HepG2 (cell line): Measurements from ENCODE around the gene GADD45GIP1. TPM values are rescaled to one million over a fixed set of nuclear protein-coding genes. Genes with fewer than 3 reads are reported as not detected.

Experiments used
- CBFB ChIP-seq: sonication (generic); formaldehyde crosslinking; IDR thresholded peaks from 2 replicates; pipeline ENCODE4 v1.4.0; 2020; ENCODE audit warnings: missing genetic modification reagents
- GABPB1 ChIP-seq: IDR thresholded peaks from 2 replicates; pipeline ENCODE4 v1.6.1; 2016; ENCODE audit warnings: mild to moderate bottlenecking, missing genetic modification reagents, moderate library complexity, missing compliant biosample characterization
- NRL ChIP-seq: sonication (generic); formaldehyde crosslinking; IDR thresholded peaks from 2 replicates; pipeline ENCODE4 v1.5.0; 2020; ENCODE audit warnings: missing genetic modification reagents, mild to moderate bottlenecking, moderate library complexity, borderline replicate concordance
- TBL1XR1 ChIP-seq: fragments of 150-350 bp; IDR thresholded peaks from 2 replicates; pipeline ENCODE4 v1.6.1; 2014; ENCODE audit warnings: borderline replicate concordance, low read length; ENCODE audit not compliant: partially characterized antibody
- ZFP41 ChIP-seq: sonication (generic); formaldehyde crosslinking; IDR thresholded peaks from 2 replicates; pipeline ENCODE4 v1.4.0; 2020; ENCODE audit warnings: mild to moderate bottlenecking, missing genetic modification reagents, borderline replicate concordance
- ZKSCAN1 ChIP-seq: fragments of 150-350 bp; IDR thresholded peaks from 2 replicates; pipeline ENCODE4 v1.6.1; 2014; ENCODE audit warnings: low read length
- ZMYM3 ChIP-seq: sonication (generic); formaldehyde crosslinking; IDR thresholded peaks from 2 replicates; pipeline ENCODE4 v1.5.1; 2020; ENCODE audit warnings: mild to moderate bottlenecking, missing genetic modification reagents
- ZNF10 ChIP-seq: sonication (generic); formaldehyde crosslinking; IDR thresholded peaks from 2 replicates; pipeline ENCODE4 v1.4.0; 2020; ENCODE audit warnings: mild to moderate bottlenecking, low read depth, missing genetic modification reagents, borderline replicate concordance
- ZNF431 ChIP-seq: sonication (generic); formaldehyde crosslinking; IDR thresholded peaks from 2 replicates; pipeline ENCODE4 v1.9.0; 2022; ENCODE audit warnings: missing genetic modification reagents, low read depth, mild to moderate bottlenecking, borderline replicate concordance
- ZNF616 ChIP-seq: sonication (generic); formaldehyde crosslinking; IDR thresholded peaks from 2 replicates; pipeline ENCODE4 v1.5.0; 2020; ENCODE audit warnings: low read depth, mild to moderate bottlenecking, missing genetic modification reagents
- ZNF780A ChIP-seq: sonication (generic); formaldehyde crosslinking; IDR thresholded peaks from 2 replicates; pipeline ENCODE4 v1.8.0; 2022; ENCODE audit warnings: mild to moderate bottlenecking, missing genetic modification reagents, moderate library complexity
- polyA plus RNA-seq, 8 experiments: library from polyadenylated mRNA; depleted of rRNA in 3 of 8; stranded (reverse) in 7 of 8; unstranded in 1 of 8; fragments of >200 nt; fragmentation: Illumina TruSeq in 4 of 8; extraction: Trizol in 4 of 8; gene quantifications; 2 replicates each; pipeline versions ENCODE4 v1.2.1 to v1.2.3, GENCODE V29; 2011 to 2016; ENCODE audit warnings: low read depth in 4 of 8, missing spikeins in 1 of 8, mixed read lengths in 1 of 8; ENCODE audit not compliant: insufficient read depth in 1 of 8
- total RNA-seq, 5 experiments: library from RNA; depleted of rRNA; stranded (reverse); fragments of >200 nt; fragmentation: Illumina TruSeq; extraction: Trizol; gene quantifications; 2 replicates each; pipeline ENCODE4 v1.2.3, GENCODE V29; 2016; ENCODE audit warnings: low read depth in 1 of 5
- TF ChIP-seq, protein P1 (sequence below), 2 experiments: sonication (generic) in 1 of 2; formaldehyde crosslinking in 1 of 2; IDR thresholded peaks; 2 replicates each; pipeline versions ENCODE4 v1.5.1 to v1.6.1; 2011 to 2020; ENCODE audit warnings: borderline replicate concordance in 1 of 2, low read depth in 1 of 2, low read length in 1 of 2, mild to moderate bottlenecking in 1 of 2, missing genetic modification reagents in 1 of 2, moderate library complexity in 1 of 2
- TF ChIP-seq, protein P2 (sequence below): sonication (generic); formaldehyde crosslinking; IDR thresholded peaks from 2 replicates; pipeline ENCODE4 v1.4.0; 2020; ENCODE audit warnings: missing genetic modification reagents
- TF ChIP-seq, protein P3 (sequence below): sonication (generic); formaldehyde crosslinking; IDR thresholded peaks from 2 replicates; pipeline ENCODE4 v1.8.0; 2022; ENCODE audit warnings: mild to moderate bottlenecking, missing genetic modification reagents, borderline replicate concordance
- TF ChIP-seq, protein P4 (sequence below): IDR thresholded peaks from 2 replicates; pipeline ENCODE4 v1.6.1; 2018; ENCODE audit warnings: missing genetic modification reagents, mild to moderate bottlenecking, missing compliant biosample characterization
- TF ChIP-seq, protein P5 (sequence below): sonication (generic); formaldehyde crosslinking; IDR thresholded peaks from 2 replicates; pipeline ENCODE4 v1.4.0; 2020; ENCODE audit warnings: missing genetic modification reagents
- TF ChIP-seq, protein P6 (sequence below): sonication (generic); formaldehyde crosslinking; IDR thresholded peaks from 2 replicates; pipeline ENCODE4 v1.5.0; 2020; ENCODE audit warnings: missing genetic modification reagents
- TF ChIP-seq, protein P7 (sequence below): sonication (generic); formaldehyde crosslinking; IDR thresholded peaks from 2 replicates; pipeline ENCODE4 v1.8.1; 2022; ENCODE audit warnings: mild to moderate bottlenecking, missing genetic modification reagents

Gene GADD45GIP1
- total and polyA plus RNA-seq, 2 of the 13 experiments (the other 11 are each of a cell fraction or from before 2014, with no cell fraction given): 24.6 to 30.7 TPM

DNA sequence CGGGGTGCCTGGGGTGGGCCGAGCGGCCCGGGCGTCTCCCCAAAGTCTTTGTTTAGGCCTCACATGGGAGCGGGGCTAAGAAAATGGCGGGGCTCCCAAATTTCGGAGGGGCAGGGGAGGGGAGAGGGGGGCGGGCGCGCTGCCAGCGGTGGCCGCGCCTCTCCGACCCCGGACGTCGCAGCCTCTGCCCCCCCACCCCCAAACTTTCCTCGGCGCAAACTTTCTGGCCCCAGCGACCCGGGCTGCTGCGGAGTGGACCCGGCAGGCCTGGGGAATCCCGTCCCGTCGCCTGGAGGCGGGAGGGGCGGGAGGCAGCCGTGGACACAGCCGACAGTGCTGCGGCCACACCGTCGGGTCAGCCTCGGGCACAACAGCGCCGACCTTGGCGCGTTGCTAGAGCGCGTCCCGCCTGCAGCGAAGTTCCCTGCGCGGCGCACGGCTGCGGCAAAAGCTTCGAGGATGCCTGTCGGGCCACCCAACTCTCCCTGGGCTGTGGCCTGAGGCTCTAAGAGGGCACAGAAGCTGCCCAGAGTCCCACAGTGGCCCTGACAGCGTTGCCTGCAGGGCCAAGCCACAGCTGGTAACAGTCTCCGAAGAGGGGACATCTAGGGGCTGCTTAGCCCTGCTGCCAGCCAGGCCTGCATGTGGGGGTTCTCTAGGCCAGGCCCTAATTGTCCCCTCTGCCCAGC lies 39.5 kb upstream of the GADD45GIP1 start (continued):
- TF ChIP-seq, protein P1, sequence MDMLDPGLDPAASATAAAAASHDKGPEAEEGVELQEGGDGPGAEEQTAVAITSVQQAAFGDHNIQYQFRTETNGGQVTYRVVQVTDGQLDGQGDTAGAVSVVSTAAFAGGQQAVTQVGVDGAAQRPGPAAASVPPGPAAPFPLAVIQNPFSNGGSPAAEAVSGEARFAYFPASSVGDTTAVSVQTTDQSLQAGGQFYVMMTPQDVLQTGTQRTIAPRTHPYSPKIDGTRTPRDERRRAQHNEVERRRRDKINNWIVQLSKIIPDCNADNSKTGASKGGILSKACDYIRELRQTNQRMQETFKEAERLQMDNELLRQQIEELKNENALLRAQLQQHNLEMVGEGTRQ (IDR thresholded peaks at IDR 0.05; ENCODE audit: low read depth, low read length): no peak
- TF ChIP-seq, protein P1 (CRISPR knock-in tag; IDR thresholded peaks at IDR 0.05; ENCODE audit: borderline replicate concordance): no peak
- TF ChIP-seq, protein P2, sequence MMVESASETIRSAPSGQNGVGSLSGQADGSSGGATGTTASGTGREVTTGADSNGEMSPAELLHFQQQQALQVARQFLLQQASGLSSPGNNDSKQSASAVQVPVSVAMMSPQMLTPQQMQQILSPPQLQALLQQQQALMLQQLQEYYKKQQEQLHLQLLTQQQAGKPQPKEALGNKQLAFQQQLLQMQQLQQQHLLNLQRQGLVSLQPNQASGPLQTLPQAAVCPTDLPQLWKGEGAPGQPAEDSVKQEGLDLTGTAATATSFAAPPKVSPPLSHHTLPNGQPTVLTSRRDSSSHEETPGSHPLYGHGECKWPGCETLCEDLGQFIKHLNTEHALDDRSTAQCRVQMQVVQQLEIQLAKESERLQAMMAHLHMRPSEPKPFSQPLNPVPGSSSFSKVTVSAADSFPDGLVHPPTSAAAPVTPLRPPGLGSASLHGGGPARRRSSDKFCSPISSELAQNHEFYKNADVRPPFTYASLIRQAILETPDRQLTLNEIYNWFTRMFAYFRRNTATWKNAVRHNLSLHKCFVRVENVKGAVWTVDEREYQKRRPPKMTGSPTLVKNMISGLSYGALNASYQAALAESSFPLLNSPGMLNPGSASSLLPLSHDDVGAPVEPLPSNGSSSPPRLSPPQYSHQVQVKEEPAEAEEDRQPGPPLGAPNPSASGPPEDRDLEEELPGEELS (CRISPR knock-in tag): no peak
- TF ChIP-seq, protein P3, sequence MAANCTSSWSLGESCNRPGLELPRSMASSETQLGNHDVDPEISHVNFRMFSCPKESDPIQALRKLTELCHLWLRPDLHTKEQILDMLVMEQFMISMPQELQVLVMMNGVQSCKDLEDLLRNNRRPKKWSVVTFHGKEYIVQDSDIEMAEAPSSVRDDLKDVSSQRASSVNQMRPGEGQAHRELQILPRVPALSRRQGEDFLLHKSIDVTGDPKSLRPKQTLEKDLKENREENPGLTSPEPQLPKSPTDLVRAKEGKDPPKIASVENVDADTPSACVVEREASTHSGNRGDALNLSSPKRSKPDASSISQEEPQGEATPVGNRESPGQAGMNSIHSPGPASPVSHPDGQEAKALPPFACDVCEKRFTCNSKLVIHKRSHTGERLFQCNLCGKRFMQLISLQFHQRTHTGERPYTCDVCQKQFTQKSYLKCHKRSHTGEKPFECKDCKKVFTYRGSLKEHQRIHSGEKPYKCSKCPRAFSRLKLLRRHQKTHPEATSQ (CRISPR knock-in tag): no peak
- TF ChIP-seq GABPB1 (CRISPR knock-in tag) (peak; percentile 60), ZNF431 (no peak), NRL (peak; percentile 57; the same call in 1 of the 2 replicates), ZFP41 (CRISPR knock-in tag) (no peak), ZNF10 (CRISPR knock-in tag) (no peak), TBL1XR1 (no peak), ZNF616 (CRISPR knock-in tag) (no peak), CBFB (CRISPR knock-in tag) (peak; percentile 61; the same call in 1 of the 2 replicates), ZNF780A (no peak), ZMYM3 (no peak), ZKSCAN1 (no peak)
- TF ChIP-seq, protein P4, sequence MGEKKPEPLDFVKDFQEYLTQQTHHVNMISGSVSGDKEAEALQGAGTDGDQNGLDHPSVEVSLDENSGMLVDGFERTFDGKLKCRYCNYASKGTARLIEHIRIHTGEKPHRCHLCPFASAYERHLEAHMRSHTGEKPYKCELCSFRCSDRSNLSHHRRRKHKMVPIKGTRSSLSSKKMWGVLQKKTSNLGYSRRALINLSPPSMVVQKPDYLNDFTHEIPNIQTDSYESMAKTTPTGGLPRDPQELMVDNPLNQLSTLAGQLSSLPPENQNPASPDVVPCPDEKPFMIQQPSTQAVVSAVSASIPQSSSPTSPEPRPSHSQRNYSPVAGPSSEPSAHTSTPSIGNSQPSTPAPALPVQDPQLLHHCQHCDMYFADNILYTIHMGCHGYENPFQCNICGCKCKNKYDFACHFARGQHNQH: no peak; the same call in 1 of the 2 replicates
- TF ChIP-seq, protein P5, sequence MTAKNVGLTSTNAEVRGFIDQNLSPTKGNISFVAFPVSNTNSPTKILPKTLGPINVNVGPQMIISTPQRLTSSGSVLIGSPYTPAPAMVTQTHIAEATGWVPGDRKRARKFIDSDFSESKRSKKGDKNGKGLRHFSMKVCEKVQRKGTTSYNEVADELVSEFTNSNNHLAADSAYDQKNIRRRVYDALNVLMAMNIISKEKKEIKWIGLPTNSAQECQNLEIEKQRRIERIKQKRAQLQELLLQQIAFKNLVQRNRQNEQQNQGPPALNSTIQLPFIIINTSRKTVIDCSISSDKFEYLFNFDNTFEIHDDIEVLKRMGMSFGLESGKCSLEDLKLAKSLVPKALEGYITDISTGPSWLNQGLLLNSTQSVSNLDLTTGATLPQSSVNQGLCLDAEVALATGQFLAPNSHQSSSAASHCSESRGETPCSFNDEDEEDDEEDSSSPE: peak; percentile 72; the same call in 1 of the 2 replicates
- TF ChIP-seq, protein P6, sequence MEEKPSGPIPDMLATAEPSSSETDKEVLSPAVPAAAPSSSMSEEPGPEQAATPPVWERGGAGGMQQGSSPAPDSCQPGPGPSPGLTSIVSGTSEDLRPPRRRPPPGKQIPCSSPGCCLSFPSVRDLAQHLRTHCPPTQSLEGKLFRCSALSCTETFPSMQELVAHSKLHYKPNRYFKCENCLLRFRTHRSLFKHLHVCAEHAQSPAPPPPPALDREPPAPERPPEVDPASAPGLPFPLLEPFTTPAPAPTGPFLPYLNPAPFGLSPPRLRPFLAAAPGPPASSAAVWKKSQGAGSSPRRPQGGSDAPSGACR (CRISPR knock-in tag): peak; percentile 83
- TF ChIP-seq, protein P7, sequence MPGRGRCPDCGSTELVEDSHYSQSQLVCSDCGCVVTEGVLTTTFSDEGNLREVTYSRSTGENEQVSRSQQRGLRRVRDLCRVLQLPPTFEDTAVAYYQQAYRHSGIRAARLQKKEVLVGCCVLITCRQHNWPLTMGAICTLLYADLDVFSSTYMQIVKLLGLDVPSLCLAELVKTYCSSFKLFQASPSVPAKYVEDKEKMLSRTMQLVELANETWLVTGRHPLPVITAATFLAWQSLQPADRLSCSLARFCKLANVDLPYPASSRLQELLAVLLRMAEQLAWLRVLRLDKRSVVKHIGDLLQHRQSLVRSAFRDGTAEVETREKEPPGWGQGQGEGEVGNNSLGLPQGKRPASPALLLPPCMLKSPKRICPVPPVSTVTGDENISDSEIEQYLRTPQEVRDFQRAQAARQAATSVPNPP (CRISPR knock-in tag): no peak
